Fibroblast of villous mesenchyme (primary cell): ENCODE measurements around the gene LRP1B. TPM values are rescaled to one million over a fixed set of nuclear protein-coding genes. Genes with fewer than 3 reads are reported as not detected.
"Not testable (repeated sequence)": the region's sequence is repeated elsewhere in the genome, so short reads cannot be mapped to it uniquely, and the experiment has no call there.

Experiments used
- DNase-seq: peaks from one replicate; pipeline ENCODE4 v3.0.0-alpha.2; 2010; ENCODE audit warnings: low read depth
- H3K4me3 ChIP-seq: 2 replicates; pipeline ENCODE4 v1.5.1; 2011; ENCODE audit warnings: low read depth, mild to moderate bottlenecking, low read length
- CTCF ChIP-seq: IDR thresholded peaks from 2 replicates; pipeline ENCODE4 v1.5.1; 2012; ENCODE audit warnings: low read depth, mild to moderate bottlenecking, low read length; ENCODE audit not compliant: insufficient read depth
- total RNA-seq: library from RNA; depleted of rRNA; stranded (reverse); fragments of >200 nt; gene quantifications from 2 replicates; pipeline ENCODE4 v1.2.3, GENCODE V29; 2012

The LRP1B gene
- total RNA-seq, 1 donor, result 2.2 TPM

- no peak for TF ChIP-seq CTCF
- DNase-seq, result no peak
- H3K4me3 ChIP-seq, result no peak overlapping the region
These were observed 1693.9 kb downstream of the LRP1B start for GRCh38 chr2:140436936-140437335.

GRCh38 chr2:140427033-140427432, 1703.8 kb downstream of the LRP1B start:
- not testable (repeated sequence) for H3K4me3 ChIP-seq, DNase-seq

GRCh38 chr2:140424471-140424870, 1706.3 kb downstream of the LRP1B start:
- no peak overlapping the region for H3K4me3 ChIP-seq
- no peak for DNase-seq
- TF ChIP-seq CTCF, result no peak

- DNase-seq, result no peak
- TF ChIP-seq CTCF, result no peak
- no peak overlapping the region for H3K4me3 ChIP-seq
These were observed 1708.1 kb downstream of the LRP1B start for GRCh38 chr2:140422759-140423158.

GRCh38 chr2:140417504-140417903, 1713.3 kb downstream of the LRP1B start:
- no peak for DNase-seq
- TF ChIP-seq CTCF, result no peak
- H3K4me3 ChIP-seq, result no peak overlapping the region

GRCh38 chr2:140416577-140416976, 1714.2 kb downstream of the LRP1B start:
- H3K4me3 ChIP-seq, result no peak overlapping the region
- no peak for TF ChIP-seq CTCF
- no peak for DNase-seq

GRCh38 chr2:140415035-140415434, 1715.8 kb downstream of the LRP1B start:
- not testable (repeated sequence) for DNase-seq

GRCh38 chr2:140410695-140411094, 1720.1 kb downstream of the LRP1B start:
- H3K4me3 ChIP-seq, result no peak overlapping the region
- no peak for DNase-seq
- TF ChIP-seq CTCF, result no peak

More at GRCh38 chr2:140415035-140415434, 1715.8 kb downstream of the LRP1B start:
- H3K4me3 ChIP-seq, result not testable (repeated sequence)
